22Rv1 (cell line): ENCODE measurements around the gene IPO5.
"Not testable (repeated sequence)": the region's sequence is repeated elsewhere in the genome, so short reads cannot be mapped to it uniquely, and the experiment has no call there.

Source experiments
- H3K27ac ChIP-seq: fragments of 450-650 bp; 2 replicates; pipeline ENCODE4 v1.5.1; 2017
- ZFX ChIP-seq: fragments of 450-650 bp; IDR thresholded peaks from 2 replicates; pipeline ENCODE4 v1.6.1; 2017; ENCODE audit warnings: antibody characterized with exemption, borderline replicate concordance
- TF ChIP-seq, protein P1 (sequence below): fragments of 450-650 bp; IDR thresholded peaks from 2 replicates; pipeline ENCODE4 v1.5.1; 2017; ENCODE audit warnings: mild to moderate bottlenecking

IPO5 gene

GRCh38 chr13:98032168-98032567 is 78.7 kb downstream of the IPO5 start:
- no peak for TF ChIP-seq ZFX
- TF ChIP-seq, protein P1, sequence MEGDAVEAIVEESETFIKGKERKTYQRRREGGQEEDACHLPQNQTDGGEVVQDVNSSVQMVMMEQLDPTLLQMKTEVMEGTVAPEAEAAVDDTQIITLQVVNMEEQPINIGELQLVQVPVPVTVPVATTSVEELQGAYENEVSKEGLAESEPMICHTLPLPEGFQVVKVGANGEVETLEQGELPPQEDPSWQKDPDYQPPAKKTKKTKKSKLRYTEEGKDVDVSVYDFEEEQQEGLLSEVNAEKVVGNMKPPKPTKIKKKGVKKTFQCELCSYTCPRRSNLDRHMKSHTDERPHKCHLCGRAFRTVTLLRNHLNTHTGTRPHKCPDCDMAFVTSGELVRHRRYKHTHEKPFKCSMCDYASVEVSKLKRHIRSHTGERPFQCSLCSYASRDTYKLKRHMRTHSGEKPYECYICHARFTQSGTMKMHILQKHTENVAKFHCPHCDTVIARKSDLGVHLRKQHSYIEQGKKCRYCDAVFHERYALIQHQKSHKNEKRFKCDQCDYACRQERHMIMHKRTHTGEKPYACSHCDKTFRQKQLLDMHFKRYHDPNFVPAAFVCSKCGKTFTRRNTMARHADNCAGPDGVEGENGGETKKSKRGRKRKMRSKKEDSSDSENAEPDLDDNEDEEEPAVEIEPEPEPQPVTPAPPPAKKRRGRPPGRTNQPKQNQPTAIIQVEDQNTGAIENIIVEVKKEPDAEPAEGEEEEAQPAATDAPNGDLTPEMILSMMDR = no peak
- H3K27ac ChIP-seq = no peak overlapping the region

- H3K27ac ChIP-seq = peak overlapping the region; percentile 55
- no peak for TF ChIP-seq ZFX
- TF ChIP-seq, protein P1 = peak; percentile 72
Observed at GRCh38 chr13:98033277-98034247, 80.1 kb downstream of the IPO5 start.

GRCh38 chr13:98035373-98035772 is 81.9 kb downstream of the IPO5 start:
- H3K27ac ChIP-seq = no peak overlapping the region
- TF ChIP-seq, protein P1 = no peak
- TF ChIP-seq ZFX = no peak

DNA sequence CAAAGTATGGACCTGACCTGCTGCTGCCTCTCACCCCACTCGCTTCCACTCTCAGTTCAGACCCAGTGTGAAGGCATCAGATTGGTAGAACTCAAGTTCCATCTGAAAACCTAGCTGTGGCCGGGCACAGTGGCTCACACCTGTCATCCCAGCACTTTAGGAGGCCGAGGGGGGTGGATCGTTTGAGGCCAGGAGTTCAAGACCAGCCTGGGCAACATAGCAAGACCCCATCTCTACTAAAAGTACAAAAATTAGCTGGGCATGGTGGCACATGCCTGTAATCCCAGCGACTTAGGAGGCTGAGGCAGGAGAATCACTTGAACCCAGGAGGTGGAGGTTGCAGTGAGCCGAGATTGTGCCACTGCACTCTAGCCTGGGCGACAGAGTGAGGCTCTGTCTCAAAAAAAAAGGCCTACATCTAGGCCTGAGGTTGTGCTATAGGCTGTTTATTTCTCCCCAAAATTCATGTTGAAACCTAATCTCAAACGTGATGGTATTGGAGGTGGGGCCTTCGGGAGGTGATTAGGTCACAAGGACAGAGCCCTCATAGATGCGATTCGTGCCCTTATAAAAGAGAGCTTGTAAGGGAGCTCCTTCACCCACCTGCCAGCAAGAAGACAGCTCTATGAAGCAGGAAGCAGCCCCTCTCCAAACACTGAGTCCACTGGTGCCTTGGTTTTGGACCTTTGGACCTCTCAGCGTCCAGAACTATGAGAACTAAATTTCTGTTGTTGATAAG is 83.3 kb downstream of the IPO5 start:
- not testable (repeated sequence) for H3K27ac ChIP-seq

GRCh38 chr13:98039261-98039660 is 85.8 kb downstream of the IPO5 start:
- H3K27ac ChIP-seq = no peak overlapping the region
- TF ChIP-seq ZFX = no peak
- TF ChIP-seq, protein P1 = no peak

DNA sequence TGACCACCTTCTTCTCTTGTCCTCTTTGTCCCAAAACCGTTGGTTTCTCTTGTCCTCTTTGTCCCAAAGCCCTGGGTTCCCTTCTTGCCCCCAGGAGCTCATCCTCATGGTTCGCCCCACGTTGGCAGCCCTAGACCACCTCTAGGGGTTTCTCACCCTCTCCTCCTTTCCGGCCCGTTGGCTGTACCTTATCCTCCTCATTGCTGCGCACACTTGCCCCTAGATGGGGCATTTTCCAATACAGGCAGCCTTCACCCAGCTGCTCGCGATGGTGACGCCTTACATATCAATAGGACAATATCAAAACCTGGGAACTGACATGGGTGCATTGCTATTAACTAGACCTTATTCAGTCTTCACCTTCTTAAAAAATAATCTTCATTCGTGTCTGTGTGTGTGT is 86.5 kb downstream of the IPO5 start:
- no peak for TF ChIP-seq ZFX
- TF ChIP-seq, protein P1 = no peak
- no peak overlapping the region for H3K27ac ChIP-seq

DNA sequence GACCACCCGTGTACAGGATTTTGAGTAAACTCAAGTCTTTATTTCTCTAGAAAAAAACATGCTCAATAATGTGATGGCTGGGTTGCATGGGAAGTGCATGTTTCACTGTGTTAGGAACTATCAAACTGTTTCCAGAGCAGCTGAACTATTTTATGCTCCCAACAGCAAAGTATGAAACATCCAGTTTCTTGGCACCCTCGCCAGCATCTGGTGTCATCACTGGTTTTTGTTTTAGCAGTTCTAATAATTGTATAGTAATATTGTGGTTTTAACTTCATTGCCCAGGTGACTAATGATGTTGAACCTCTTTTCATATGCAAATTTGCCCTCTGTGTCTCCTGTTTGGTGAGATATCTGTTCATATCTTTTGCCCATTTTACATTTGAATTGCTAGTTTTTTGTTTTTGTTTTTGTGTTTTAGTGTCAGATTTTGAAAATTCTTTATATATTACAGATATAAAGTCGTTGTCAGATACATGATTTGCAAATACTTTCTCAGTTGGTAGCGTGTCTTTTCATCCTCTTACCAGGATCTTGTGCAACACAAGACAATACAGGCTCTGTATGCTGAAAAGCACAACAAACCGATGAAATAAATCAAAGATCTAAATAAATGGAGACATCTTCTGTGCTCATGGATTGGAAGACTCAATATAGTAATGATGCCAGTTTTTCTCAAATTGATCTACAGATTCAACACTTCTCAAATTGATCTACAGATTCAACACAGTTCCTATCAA is 87.8 kb downstream of the IPO5 start:
- no peak for TF ChIP-seq ZFX
- TF ChIP-seq, protein P1 = no peak
- no peak overlapping the region for H3K27ac ChIP-seq
